CD4-positive, alpha-beta memory T cell (primary cell): Measurements from ENCODE around the gene FAM118A. TPM values are rescaled to one million over a fixed set of nuclear protein-coding genes. Genes with fewer than 3 reads are reported as not detected.

ENCODE experiments used
- CTCF ChIA-PET: fragments of 350-600 bp; sonication (Branson Sonifier 250); formaldehyde crosslinking; loops from one replicate; lab custom pipeline; 2021; ENCODE audit warnings: inconsistent platforms; ENCODE audit not compliant: partially characterized antibody; lab: Charles Lee
- POLR2A ChIA-PET: fragments of 350-600 bp; sonication (Branson Sonifier 250); formaldehyde crosslinking; loops from one replicate; lab custom pipeline; 2021; ENCODE audit not compliant: partially characterized antibody; lab: Charles Lee
- DNase-seq, 5 donors: peaks; one replicate each; pipeline versions ENCODE4 v3.0.0 to v3.0.0-alpha.2; 2020 to 2022; ENCODE audit warnings: mixed read lengths in 1 of 5
- H3K27ac ChIP-seq: one replicate; pipeline ENCODE4 v1.7.0; 2013; ENCODE audit warnings: low read depth, low read length
- H3K27me3 ChIP-seq: 2 replicates; pipeline ENCODE4 v1.7.0; 2013; ENCODE audit warnings: mild to moderate bottlenecking, low read length, moderate library complexity; ENCODE audit not compliant: insufficient read depth
- H3K36me3 ChIP-seq: 2 replicates; pipeline ENCODE4 v1.7.0; 2013; ENCODE audit warnings: mild to moderate bottlenecking, low read length, moderate library complexity; ENCODE audit not compliant: insufficient read depth
- H3K4me1 ChIP-seq: 2 replicates; pipeline ENCODE4 v1.7.0; 2013; ENCODE audit warnings: mild to moderate bottlenecking, low read length, moderate library complexity; ENCODE audit not compliant: insufficient read depth
- H3K4me3 ChIP-seq, 2 donors: one replicate each; pipeline ENCODE4 v1.7.0; 2013; ENCODE audit warnings: low read length in 2 of 2, mild to moderate bottlenecking in 1 of 2
- H3K9me3 ChIP-seq, 2 donors: one replicate each; pipeline ENCODE4 v1.7.0; 2013; ENCODE audit warnings: low read length in 2 of 2, control low read depth in 1 of 2; ENCODE audit not compliant: control insufficient read depth in 1 of 2
- H3K27ac Mint-ChIP-seq, 7 donors: one replicate each; pipeline ENCODE4 v1.8.0; 2020 to 2021; ENCODE audit warnings: mixed read lengths in 7 of 7, mild to moderate bottlenecking in 6 of 7, inconsistent platforms in 3 of 7, moderate library complexity in 3 of 7
- H3K27me3 Mint-ChIP-seq, 2 donors: one replicate each; pipeline ENCODE4 v1.8.0; 2020 to 2021; ENCODE audit warnings: mixed read lengths in 2 of 2
- H3K36me3 Mint-ChIP-seq, 2 donors: one replicate each; pipeline ENCODE4 v1.8.0; 2020 to 2021; ENCODE audit warnings: mixed read lengths in 2 of 2, inconsistent platforms in 1 of 2, mild to moderate bottlenecking in 1 of 2
- H3K4me1 Mint-ChIP-seq, 4 donors: one replicate each; pipeline ENCODE4 v1.8.0; 2020 to 2021; ENCODE audit warnings: mixed read lengths in 4 of 4, mild to moderate bottlenecking in 1 of 4
- H3K4me3 Mint-ChIP-seq, 8 donors: one replicate each; pipeline ENCODE4 v1.8.0; 2020 to 2021; ENCODE audit warnings: mixed read lengths in 8 of 8, mild to moderate bottlenecking in 7 of 8, moderate library complexity in 6 of 8, inconsistent platforms in 3 of 8
- H3K9me3 Mint-ChIP-seq, 8 donors: one replicate each; pipeline ENCODE4 v1.8.0; 2020 to 2021; ENCODE audit warnings: mixed read lengths in 8 of 8, mild to moderate bottlenecking in 5 of 8, inconsistent platforms in 3 of 8, moderate library complexity in 1 of 8
- intact Hi-C: fragments of 100-400 bp; cut with micrococcal nuclease; formaldehyde crosslinking; loops from one replicate; pipeline ENCODE4 v1.15.1; 2023
- polyA plus RNA-seq, 2 donors: library from polyadenylated mRNA; unstranded; fragments of 300-500 nt; fragmentation: Illumina TruSeq; gene quantifications; one replicate each; pipeline ENCODE4 v1.2.3, GENCODE V29; 2021
- total RNA-seq, 2 experiments: library from RNA; stranded (reverse); gene quantifications; one replicate each; pipeline ENCODE4 v1.2.3, GENCODE V29; 2021

Gene FAM118A
- total and polyA plus RNA-seq, 4 experiments from 2014 or later, result 34.5 to 122 (median 85.1) TPM

DNA sequence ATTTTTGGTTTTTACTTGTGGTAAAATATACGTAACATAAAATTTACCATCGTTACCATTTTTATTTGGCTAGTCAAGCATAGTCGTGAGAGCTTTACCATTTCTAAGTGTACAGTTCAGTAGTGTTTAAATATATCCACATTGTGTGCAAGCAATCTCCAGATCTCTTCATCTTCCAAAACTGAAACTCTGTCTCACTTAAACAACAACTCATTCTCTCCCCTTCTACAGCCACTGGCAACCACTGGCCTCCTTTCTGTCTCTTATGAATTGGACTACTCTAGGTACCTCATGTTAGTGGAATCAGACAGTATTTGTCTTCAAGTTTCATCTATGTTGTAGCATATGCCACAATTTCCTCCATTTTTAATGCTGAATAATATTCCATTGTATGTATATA, 66.3 kb downstream of the FAM118A start:
- H3K27ac ChIP-seq, result no peak overlapping the region
- Mint-ChIP-seq H3K9me3 (peaks cover 0 to 2% (median 0%) of the 10 kb centered on the region in 8 donors), H3K4me1 (no peaks in the 10 kb centered on the region), H3K27ac (no peak overlapping the region), H3K36me3 (no peaks in the 10 kb centered on the region), H3K4me3 (no peak overlapping the region), H3K27me3 (peaks cover 0 to 2% of the 10 kb centered on the region in 2 donors)
- no peaks in the 10 kb centered on the region for H3K9me3 ChIP-seq
- H3K27me3 ChIP-seq, result no peaks in the 10 kb centered on the region
- ChIA-PET POLR2A (no interaction called here), CTCF (interaction anchor here (1.6 kb wide), 1 partner anchor 14 kb away, joined by 3 read pairs; no protein-coding TSS in a partner anchor)
- no peak overlapping the region for H3K4me3 ChIP-seq
- intact Hi-C loops, result no loop called here
- DNase-seq, result no peak
- no peaks in the 10 kb centered on the region for H3K4me1 ChIP-seq
- H3K36me3 ChIP-seq, result no peaks in the 10 kb centered on the region

DNA sequence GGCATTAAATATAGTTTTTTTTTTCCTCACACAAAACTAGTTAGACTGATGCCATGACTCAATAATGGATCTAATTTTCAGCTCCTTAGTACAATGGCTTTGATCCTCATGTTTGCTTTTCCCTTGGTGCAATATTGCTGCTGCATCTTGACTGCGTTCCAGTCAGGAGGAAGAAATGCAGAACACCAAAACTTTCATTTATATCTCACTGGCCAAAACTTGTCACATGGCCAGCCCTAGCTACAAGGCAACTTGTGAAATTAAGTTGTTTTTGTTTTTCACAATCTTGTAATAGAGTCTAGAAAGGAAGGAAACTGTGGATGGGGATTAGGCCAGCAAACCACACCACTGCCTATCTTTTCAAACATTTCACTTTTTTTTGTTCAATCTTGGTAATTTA, 67.0 kb downstream of the FAM118A start:
- Histone ChIP-seq H3K4me1 (no peaks in the 10 kb centered on the region), H3K4me3 (no peak overlapping the region), H3K27me3 (no peaks in the 10 kb centered on the region), H3K27ac (no peak overlapping the region), H3K9me3 (no peaks in the 10 kb centered on the region), H3K36me3 (no peaks in the 10 kb centered on the region)
- no peak overlapping the region for H3K4me3 Mint-ChIP-seq
- no peaks in the 10 kb centered on the region for H3K36me3 Mint-ChIP-seq
- H3K4me1 Mint-ChIP-seq, result no peaks in the 10 kb centered on the region
- H3K27me3 Mint-ChIP-seq, result peaks cover 0 to 2% of the 10 kb centered on the region in 2 donors
- CTCF ChIA-PET, result no interaction called here
- POLR2A ChIA-PET, result no interaction called here
- no peak overlapping the region for H3K27ac Mint-ChIP-seq
- H3K9me3 Mint-ChIP-seq, result peaks cover 0 to 1% (median 0%) of the 10 kb centered on the region in 8 donors
- DNase-seq, result no peak
- intact Hi-C loops, result no loop called here

- no peaks in the 10 kb centered on the region for H3K9me3 ChIP-seq
- H3K4me3 ChIP-seq, result no peak overlapping the region
- no peak for DNase-seq
- POLR2A ChIA-PET, result interaction anchor here (1.9 kb wide), 1 partner anchor 58 kb away, joined by 4 read pairs; no protein-coding TSS in a partner anchor
- Mint-ChIP-seq H3K27me3 (peaks cover 0 to 5% of the 10 kb centered on the region in 2 donors), H3K4me3 (no peak overlapping the region), H3K4me1 (no peaks in the 10 kb centered on the region), H3K9me3 (no peaks in the 10 kb centered on the region), H3K27ac (no peak overlapping the region), H3K36me3 (no peaks in the 10 kb centered on the region)
- H3K27me3 ChIP-seq, result no peaks in the 10 kb centered on the region
- no peak overlapping the region for H3K27ac ChIP-seq
- intact Hi-C loops, result no loop called here
- no peaks in the 10 kb centered on the region for H3K4me1 ChIP-seq
- H3K36me3 ChIP-seq, result no peaks in the 10 kb centered on the region
- CTCF ChIA-PET, result no interaction called here
These were observed 71.6 kb downstream of the FAM118A start for GRCh38 chr22:45381348-45381747.

- CTCF ChIA-PET, result interaction anchor here (0.5 to 1.5 kb wide), 2 partner anchors 14 to 52 kb away, joined by 3 read pairs; no protein-coding TSS in a partner anchor
- no peaks in the 10 kb centered on the region for H3K27me3 ChIP-seq
These were observed 79.8 kb downstream of the FAM118A start for GRCh38 chr22:45389546-45389945.

More at GRCh38 chr22:45389546-45389945, 79.8 kb downstream of the FAM118A start:
- Histone ChIP-seq H3K36me3 (no peaks in the 10 kb centered on the region), H3K4me3 (no peak overlapping the region), H3K4me1 (no peaks in the 10 kb centered on the region), H3K9me3 (no peaks in the 10 kb centered on the region), H3K27ac (no peak overlapping the region)
- H3K27ac Mint-ChIP-seq, result no peak overlapping the region
- no peak overlapping the region for H3K4me3 Mint-ChIP-seq
- POLR2A ChIA-PET, result no interaction called here
- H3K9me3 Mint-ChIP-seq, result no peaks in the 10 kb centered on the region
- intact Hi-C loops, result no loop called here
- H3K36me3 Mint-ChIP-seq, result no peaks in the 10 kb centered on the region
- H3K4me1 Mint-ChIP-seq, result no peaks in the 10 kb centered on the region
- DNase-seq, result no peak
- peaks cover 8% of the 10 kb centered on the region in 2 donors for H3K27me3 Mint-ChIP-seq

Other genes with a start within 250 kb of the FAM118A start
- 100 to 1,000 TPM; 142 to 158 TPM for gene NUP50, start 146.0 kb upstream of the FAM118A start, total RNA-seq
- 10 to 100 TPM; 40.1 to 63.3 TPM for gene NUP50, start 146.0 kb upstream of the FAM118A start, polyA plus RNA-seq
- 10 to 100 TPM; 27.9 to 36.7 TPM for gene KIAA0930, start 69.0 kb upstream of the FAM118A start, total RNA-seq
- 1 to 10 TPM; 1.2 to 1.7 TPM for gene KIAA0930, start 69.0 kb upstream of the FAM118A start, polyA plus RNA-seq
- not detected for gene UPK3A, start 25.0 kb upstream of the FAM118A start, total RNA-seq
- gene UPK3A, start 25.0 kb upstream of the FAM118A start, polyA plus RNA-seq, result not detected
- under 1 TPM in 1 of 2 experiments, not detected in 1; 0.08 TPM for gene SMC1B, start 103.7 kb downstream of the FAM118A start, total RNA-seq
- gene SMC1B, start 103.7 kb downstream of the FAM118A start, polyA plus RNA-seq, result not detected
- gene RIBC2, start 103.8 kb downstream of the FAM118A start, total RNA-seq, result not detected
- under 1 TPM in 1 of 2 donors, not detected in 1; 0.13 TPM for gene RIBC2, start 103.8 kb downstream of the FAM118A start, polyA plus RNA-seq
- gene FBLN1, start 192.9 kb downstream of the FAM118A start, total RNA-seq, result not detected
- not detected for gene FBLN1, start 192.9 kb downstream of the FAM118A start, polyA plus RNA-seq